Type B pancreatic cell (in vitro differentiated cells): ENCODE results near the gene SOAT2. TPM values are rescaled to one million over a fixed set of nuclear protein-coding genes. Genes with fewer than 3 reads are reported as not detected.
A peak's percentile ranks its signal among the peaks of the same experiment; 100 is the strongest.

ENCODE experiments used
- DNase-seq: peaks from one replicate; pipeline ENCODE4 v3.0.0; 2021; ENCODE audit warnings: mixed read lengths; ENCODE audit not compliant: unreplicated experiment; ENCODE audit errors: extremely low spot score
- H3K27ac Mint-ChIP-seq: 2 replicates; pipeline ENCODE4 v1.8.0; 2021; ENCODE audit warnings: mild to moderate bottlenecking, mixed read lengths
- H3K27me3 Mint-ChIP-seq: 2 replicates; pipeline ENCODE4 v1.8.0; 2021; ENCODE audit warnings: mixed read lengths
- H3K36me3 Mint-ChIP-seq: 2 replicates; pipeline ENCODE4 v1.8.0; 2021; ENCODE audit warnings: mixed read lengths
- H3K4me1 Mint-ChIP-seq: one replicate; pipeline ENCODE4 v1.8.0; 2021; ENCODE audit warnings: mixed read lengths; ENCODE audit not compliant: unreplicated experiment
- H3K4me3 Mint-ChIP-seq: 2 replicates; pipeline ENCODE4 v1.8.0; 2021; ENCODE audit warnings: mild to moderate bottlenecking, mixed read lengths
- H3K9me3 Mint-ChIP-seq: 2 replicates; pipeline ENCODE4 v1.8.0; 2021; ENCODE audit warnings: mixed read lengths
- total RNA-seq: library from RNA; stranded (reverse); gene quantifications from 2 replicates; pipeline ENCODE4 v1.2.1, GENCODE V29; 2021; ENCODE audit warnings: low replicate concordance
- TF ChIP-seq, protein P1 (sequence below): fragments of 200-600 bp; sonication (generic); conservative IDR thresholded peaks from 2 replicates; pipeline ENCODE4 v1.5.0; 2021; ENCODE audit warnings: antibody characterized with exemption, mild to moderate bottlenecking

SOAT2 gene
- total RNA-seq, 1 donor from 2014 or later = 0.97 TPM

DNA sequence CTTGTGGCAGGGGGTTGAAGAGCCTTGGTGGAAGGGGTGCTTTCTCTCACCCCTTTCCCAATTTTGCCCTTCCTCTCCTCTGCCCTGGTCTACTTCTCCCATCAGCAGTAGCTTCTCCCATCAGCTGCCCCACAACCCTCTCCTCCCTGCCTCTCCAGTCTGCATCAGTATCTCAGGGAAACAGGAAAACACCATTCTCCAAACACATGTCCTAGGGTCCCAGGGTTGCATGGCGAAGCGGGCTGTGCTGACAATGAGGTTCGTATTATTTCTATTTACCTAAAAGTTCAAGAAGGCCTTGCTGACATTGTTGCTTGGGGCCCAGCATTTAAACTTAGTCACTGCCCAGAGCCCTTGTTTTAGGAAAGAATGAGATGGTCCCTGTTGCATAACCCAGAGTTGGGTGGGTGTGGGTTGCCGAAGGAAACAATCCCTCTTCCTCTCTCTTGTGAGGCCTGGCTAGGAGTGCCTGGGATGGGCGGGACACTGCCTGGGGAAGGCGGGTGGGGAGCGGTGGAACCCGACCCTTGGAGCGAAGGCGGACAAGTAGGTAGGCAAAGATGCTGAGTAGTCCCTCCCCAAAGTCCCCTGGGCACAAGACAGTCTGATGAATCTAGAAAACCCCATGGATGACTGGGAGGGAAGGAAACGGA, 7.1 kb upstream of the SOAT2 start:
- Mint-ChIP-seq H3K4me1 (peaks cover 36% of the 10 kb centered on the region), H3K4me3 (peak overlapping the region; percentile 89), H3K27me3 (peaks cover 30% of the 10 kb centered on the region), H3K36me3 (no peaks in the 10 kb centered on the region), H3K27ac (peak overlapping the region; percentile 83), H3K9me3 (no peaks in the 10 kb centered on the region)
- TF ChIP-seq, protein P1, sequence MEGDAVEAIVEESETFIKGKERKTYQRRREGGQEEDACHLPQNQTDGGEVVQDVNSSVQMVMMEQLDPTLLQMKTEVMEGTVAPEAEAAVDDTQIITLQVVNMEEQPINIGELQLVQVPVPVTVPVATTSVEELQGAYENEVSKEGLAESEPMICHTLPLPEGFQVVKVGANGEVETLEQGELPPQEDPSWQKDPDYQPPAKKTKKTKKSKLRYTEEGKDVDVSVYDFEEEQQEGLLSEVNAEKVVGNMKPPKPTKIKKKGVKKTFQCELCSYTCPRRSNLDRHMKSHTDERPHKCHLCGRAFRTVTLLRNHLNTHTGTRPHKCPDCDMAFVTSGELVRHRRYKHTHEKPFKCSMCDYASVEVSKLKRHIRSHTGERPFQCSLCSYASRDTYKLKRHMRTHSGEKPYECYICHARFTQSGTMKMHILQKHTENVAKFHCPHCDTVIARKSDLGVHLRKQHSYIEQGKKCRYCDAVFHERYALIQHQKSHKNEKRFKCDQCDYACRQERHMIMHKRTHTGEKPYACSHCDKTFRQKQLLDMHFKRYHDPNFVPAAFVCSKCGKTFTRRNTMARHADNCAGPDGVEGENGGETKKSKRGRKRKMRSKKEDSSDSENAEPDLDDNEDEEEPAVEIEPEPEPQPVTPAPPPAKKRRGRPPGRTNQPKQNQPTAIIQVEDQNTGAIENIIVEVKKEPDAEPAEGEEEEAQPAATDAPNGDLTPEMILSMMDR = no peak
- DNase-seq = no peak

DNA sequence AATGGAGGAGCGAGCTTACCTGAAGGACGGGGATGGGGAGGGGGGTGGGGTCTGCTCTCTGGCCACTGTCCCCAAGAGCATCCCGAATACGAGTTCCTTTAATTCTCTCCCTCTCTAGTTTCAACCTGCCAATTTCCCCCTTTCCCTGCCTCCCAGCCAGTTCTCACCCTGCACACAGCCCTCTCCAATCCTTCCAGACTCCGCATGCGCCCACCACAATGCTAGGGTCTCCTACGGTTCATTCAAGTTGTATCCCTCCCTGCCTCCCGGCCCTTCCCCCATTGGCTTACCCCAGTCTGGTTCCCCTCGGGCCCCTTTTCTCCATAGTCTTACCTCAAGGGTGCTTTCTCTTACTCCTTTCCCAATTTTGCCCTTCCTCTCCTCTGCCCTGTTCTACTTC, 6.5 kb upstream of the SOAT2 start:
- no peaks in the 10 kb centered on the region for H3K9me3 Mint-ChIP-seq
- H3K27ac Mint-ChIP-seq = peak overlapping the region; percentile 83
- no peaks in the 10 kb centered on the region for H3K36me3 Mint-ChIP-seq
- peaks cover 36% of the 10 kb centered on the region for H3K4me1 Mint-ChIP-seq
- TF ChIP-seq, protein P1 = no peak
- peak overlapping the region; percentile 89 for H3K4me3 Mint-ChIP-seq
- peaks cover 30% of the 10 kb centered on the region for H3K27me3 Mint-ChIP-seq
- no peak for DNase-seq

DNA sequence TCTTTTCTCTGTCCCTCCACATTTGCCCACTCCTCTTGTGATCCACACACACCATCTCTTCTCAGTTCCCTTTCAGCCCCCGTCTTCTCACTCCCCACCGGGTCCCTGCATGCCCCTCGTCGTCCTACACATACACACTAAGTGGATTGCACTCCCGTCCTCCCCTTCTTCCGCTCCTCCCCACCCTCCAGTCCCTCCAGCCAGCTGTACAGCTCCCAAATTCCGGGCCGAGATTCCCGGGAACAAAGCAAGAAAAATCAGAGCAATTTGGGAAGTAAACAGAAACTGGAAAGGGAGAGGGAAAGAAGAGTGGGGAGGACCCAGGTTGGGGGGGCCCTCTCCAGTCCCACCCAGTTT, 6.1 kb upstream of the SOAT2 start:
- TF ChIP-seq, protein P1 = no peak
- no peaks in the 10 kb centered on the region for H3K36me3 Mint-ChIP-seq
- H3K4me1 Mint-ChIP-seq = peaks cover 36% of the 10 kb centered on the region
- H3K27ac Mint-ChIP-seq = peak overlapping the region; percentile 83
- H3K4me3 Mint-ChIP-seq = peak overlapping the region; percentile 89
- peaks cover 30% of the 10 kb centered on the region for H3K27me3 Mint-ChIP-seq
- no peaks in the 10 kb centered on the region for H3K9me3 Mint-ChIP-seq
- DNase-seq = no peak

DNA sequence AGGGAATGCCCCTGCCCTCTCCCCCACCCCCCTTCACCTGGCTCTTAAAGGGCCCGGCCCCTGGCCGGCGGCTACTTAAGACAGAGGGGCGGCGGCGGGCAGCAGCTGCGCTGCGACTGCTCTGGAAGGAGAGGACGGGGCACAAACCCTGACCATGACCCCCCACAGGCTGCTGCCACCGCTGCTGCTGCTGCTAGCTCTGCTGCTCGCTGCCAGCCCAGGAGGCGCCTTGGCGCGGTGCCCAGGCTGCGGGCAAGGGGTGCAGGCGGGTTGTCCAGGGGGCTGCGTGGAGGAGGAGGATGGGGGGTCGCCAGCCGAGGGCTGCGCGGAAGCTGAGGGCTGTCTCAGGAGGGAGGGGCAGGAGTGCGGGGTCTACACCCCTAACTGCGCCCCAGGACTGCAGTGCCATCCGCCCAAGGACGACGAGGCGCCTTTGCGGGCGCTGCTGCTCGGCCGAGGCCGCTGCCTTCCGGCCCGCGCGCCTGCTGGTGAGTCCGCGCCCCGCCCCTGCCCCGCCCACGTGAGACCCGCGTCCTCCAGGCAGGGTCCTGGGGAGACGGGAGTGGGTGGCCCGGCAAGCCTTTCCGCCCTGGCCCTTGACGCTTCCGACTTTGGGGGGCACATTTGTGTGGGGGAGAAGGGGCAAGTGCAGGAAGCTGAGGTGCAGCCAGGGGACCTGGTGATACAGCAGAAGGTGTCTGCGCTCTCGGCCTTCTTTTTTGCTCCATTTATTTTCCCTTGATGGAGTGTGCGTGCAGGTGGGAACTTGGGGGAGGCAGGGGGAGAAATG, 5.5 kb upstream of the SOAT2 start, which contains the start of gene IGFBP6:
Gene IGFBP6 (plus strand): TSS at position 104 of the 790 bp plus-strand sequence. CDS start 51 bp downstream, at position 155.
- Mint-ChIP-seq H3K4me1 (peaks cover 36% of the 10 kb centered on the region), H3K9me3 (no peaks in the 10 kb centered on the region), H3K27ac (peak within 1 kb of the TSS; percentile 92), H3K27me3 (peaks cover 30% of the 10 kb centered on the region), H3K4me3 (peak within 1 kb of the TSS; percentile 92), H3K36me3 (no peaks in the 10 kb centered on the region)
- TF ChIP-seq, protein P1 = peak; percentile 47
- DNase-seq = no peak

DNA sequence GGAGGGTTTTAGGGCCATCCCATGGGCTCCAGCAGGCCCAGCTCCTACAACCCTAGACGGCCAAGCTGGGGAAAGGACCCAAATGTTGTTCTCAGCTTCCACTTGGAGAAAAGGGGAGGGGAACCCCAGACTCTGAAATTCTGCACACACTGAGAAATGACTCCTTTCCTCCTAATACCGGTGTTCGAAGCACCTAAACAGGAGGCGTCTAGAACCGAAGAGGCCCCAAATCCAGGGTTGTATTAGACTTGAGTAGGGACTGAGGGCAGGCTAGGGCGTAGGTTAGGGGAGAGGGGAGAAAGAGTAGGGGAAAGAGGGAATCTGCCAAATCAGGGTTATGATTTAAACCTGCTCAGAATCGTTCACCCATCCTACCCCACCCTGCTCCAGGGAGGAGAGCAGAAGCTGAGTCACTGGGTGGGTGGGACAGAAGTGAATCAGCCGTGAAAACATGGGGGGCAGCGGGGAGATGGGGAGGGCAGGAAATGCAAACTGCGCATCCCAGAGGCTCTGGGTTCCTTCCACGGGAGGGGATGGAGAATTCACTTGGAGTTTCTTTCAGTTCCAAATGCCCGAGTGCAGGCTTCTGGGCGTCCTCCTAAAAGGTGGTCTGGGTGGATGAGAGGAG, 4.8 kb upstream of the SOAT2 start:
- H3K4me3 Mint-ChIP-seq = peak overlapping the region; percentile 92
- peak overlapping the region; percentile 92 for H3K27ac Mint-ChIP-seq
- no peaks in the 10 kb centered on the region for H3K36me3 Mint-ChIP-seq
- TF ChIP-seq, protein P1 = no peak
- no peak for DNase-seq
- no peaks in the 10 kb centered on the region for H3K9me3 Mint-ChIP-seq
- peaks cover 36% of the 10 kb centered on the region for H3K4me1 Mint-ChIP-seq
- H3K27me3 Mint-ChIP-seq = peaks cover 30% of the 10 kb centered on the region
